WTC11 (cell line): ENCODE results near the gene KRTAP10-3.

Experiments
- CREB1 ChIP-seq: sonication (generic); formaldehyde crosslinking; IDR thresholded peaks from 2 replicates; pipeline ENCODE4 v1.8.0; 2023; ENCODE audit warnings: mild to moderate bottlenecking, missing genetic modification reagents
- IRF2 ChIP-seq: sonication (generic); formaldehyde crosslinking; IDR thresholded peaks from 2 replicates; pipeline ENCODE4 v1.8.0; 2022; ENCODE audit warnings: low read depth, missing genetic modification reagents, borderline replicate concordance
- SMAD3 ChIP-seq: sonication (generic); formaldehyde crosslinking; IDR thresholded peaks from 2 replicates; pipeline ENCODE4 v1.8.0; 2022; ENCODE audit warnings: missing genetic modification reagents, mild to moderate bottlenecking, borderline replicate concordance
- TCF7 ChIP-seq: sonication (generic); formaldehyde crosslinking; IDR thresholded peaks from 2 replicates; pipeline ENCODE4 v1.8.0; 2022; ENCODE audit warnings: mild to moderate bottlenecking, low read depth, missing genetic modification reagents, moderate library complexity
- TEAD4 ChIP-seq: sonication (generic); formaldehyde crosslinking; IDR thresholded peaks from 2 replicates; pipeline ENCODE4 v1.8.0; 2022; ENCODE audit warnings: mild to moderate bottlenecking, missing genetic modification reagents
- ZNF121 ChIP-seq: sonication (generic); formaldehyde crosslinking; IDR thresholded peaks from 2 replicates; pipeline ENCODE4 v1.8.0; 2023; ENCODE audit warnings: missing genetic modification reagents
- TF ChIP-seq, protein P1 (sequence below): fragments of 200-600 bp; IDR thresholded peaks from 2 replicates; pipeline ENCODE4 v1.8.0; 2022; ENCODE audit warnings: antibody characterized with exemption
- TF ChIP-seq, protein P2 (sequence below): sonication (generic); formaldehyde crosslinking; IDR thresholded peaks from 2 replicates; pipeline ENCODE4 v1.8.0; 2022; ENCODE audit warnings: mild to moderate bottlenecking, missing genetic modification reagents
- TF ChIP-seq, protein P3 (sequence below): sonication (generic); formaldehyde crosslinking; IDR thresholded peaks from 2 replicates; pipeline ENCODE4 v1.8.1; 2023; ENCODE audit warnings: mild to moderate bottlenecking, missing genetic modification reagents, borderline replicate concordance

DNA sequence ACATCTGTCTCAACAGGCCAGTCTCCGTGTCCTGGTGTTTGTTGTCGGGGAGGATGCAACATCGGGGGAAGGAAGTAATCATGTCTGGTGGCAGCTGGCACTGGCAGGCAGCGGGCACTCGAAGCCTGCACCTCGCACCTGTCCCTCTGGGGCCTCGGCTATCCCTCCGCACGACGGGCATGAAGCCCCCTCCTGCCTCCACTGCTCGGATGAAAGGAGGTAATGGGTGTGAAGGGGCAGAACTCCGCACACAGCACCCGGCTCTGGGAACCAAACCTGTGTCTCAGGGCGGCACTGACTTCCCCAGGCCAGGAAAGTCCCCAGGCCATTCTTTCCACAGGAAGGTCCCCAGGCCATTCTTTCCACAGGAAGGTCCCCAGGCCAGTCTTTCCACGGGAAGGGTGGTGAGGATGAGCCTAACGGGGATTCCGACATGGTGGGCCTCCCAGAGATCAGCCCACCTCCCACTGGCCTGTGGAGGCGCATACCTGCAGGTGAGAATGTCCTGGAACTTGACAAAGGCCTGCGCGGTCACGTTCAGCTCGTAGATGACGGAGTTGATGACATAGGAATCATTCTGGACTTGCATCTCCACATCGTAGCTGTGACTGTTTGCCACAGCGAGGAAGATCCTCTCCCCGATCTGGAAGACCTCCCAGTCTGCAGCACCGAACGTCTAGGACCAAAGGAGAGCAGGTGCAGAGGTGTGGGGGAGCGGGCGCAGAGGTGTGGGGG lies 49.7 kb downstream of the KRTAP10-3 start:
- TF ChIP-seq ZNF121 (CRISPR knock-in tag) (no peak), CREB1 (CRISPR knock-in tag) (no peak), SMAD3 (CRISPR knock-in tag) (no peak), TEAD4 (CRISPR knock-in tag) (no peak), IRF2 (CRISPR knock-in tag) (no peak), TCF7 (no peak)
- TF ChIP-seq, protein P1, sequence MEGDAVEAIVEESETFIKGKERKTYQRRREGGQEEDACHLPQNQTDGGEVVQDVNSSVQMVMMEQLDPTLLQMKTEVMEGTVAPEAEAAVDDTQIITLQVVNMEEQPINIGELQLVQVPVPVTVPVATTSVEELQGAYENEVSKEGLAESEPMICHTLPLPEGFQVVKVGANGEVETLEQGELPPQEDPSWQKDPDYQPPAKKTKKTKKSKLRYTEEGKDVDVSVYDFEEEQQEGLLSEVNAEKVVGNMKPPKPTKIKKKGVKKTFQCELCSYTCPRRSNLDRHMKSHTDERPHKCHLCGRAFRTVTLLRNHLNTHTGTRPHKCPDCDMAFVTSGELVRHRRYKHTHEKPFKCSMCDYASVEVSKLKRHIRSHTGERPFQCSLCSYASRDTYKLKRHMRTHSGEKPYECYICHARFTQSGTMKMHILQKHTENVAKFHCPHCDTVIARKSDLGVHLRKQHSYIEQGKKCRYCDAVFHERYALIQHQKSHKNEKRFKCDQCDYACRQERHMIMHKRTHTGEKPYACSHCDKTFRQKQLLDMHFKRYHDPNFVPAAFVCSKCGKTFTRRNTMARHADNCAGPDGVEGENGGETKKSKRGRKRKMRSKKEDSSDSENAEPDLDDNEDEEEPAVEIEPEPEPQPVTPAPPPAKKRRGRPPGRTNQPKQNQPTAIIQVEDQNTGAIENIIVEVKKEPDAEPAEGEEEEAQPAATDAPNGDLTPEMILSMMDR, result no peak
- TF ChIP-seq, protein P2, sequence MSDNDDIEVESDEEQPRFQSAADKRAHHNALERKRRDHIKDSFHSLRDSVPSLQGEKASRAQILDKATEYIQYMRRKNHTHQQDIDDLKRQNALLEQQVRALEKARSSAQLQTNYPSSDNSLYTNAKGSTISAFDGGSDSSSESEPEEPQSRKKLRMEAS (CRISPR knock-in tag), result no peak
- TF ChIP-seq, protein P3, sequence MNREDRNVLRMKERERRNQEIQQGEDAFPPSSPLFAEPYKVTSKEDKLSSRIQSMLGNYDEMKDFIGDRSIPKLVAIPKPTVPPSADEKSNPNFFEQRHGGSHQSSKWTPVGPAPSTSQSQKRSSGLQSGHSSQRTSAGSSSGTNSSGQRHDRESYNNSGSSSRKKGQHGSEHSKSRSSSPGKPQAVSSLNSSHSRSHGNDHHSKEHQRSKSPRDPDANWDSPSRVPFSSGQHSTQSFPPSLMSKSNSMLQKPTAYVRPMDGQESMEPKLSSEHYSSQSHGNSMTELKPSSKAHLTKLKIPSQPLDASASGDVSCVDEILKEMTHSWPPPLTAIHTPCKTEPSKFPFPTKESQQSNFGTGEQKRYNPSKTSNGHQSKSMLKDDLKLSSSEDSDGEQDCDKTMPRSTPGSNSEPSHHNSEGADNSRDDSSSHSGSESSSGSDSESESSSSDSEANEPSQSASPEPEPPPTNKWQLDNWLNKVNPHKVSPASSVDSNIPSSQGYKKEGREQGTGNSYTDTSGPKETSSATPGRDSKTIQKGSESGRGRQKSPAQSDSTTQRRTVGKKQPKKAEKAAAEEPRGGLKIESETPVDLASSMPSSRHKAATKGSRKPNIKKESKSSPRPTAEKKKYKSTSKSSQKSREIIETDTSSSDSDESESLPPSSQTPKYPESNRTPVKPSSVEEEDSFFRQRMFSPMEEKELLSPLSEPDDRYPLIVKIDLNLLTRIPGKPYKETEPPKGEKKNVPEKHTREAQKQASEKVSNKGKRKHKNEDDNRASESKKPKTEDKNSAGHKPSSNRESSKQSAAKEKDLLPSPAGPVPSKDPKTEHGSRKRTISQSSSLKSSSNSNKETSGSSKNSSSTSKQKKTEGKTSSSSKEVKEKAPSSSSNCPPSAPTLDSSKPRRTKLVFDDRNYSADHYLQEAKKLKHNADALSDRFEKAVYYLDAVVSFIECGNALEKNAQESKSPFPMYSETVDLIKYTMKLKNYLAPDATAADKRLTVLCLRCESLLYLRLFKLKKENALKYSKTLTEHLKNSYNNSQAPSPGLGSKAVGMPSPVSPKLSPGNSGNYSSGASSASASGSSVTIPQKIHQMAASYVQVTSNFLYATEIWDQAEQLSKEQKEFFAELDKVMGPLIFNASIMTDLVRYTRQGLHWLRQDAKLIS (CRISPR knock-in tag), result no peak
